ENCODE data around the gene TMEM135.
"Not testable (repeated sequence)": the region's sequence is repeated elsewhere in the genome, so short reads cannot be mapped to it uniquely, and the experiment has no call there.

The TMEM135 gene

GRCh38 chr11:87139475-87139874 lies 101.7 kb downstream of the TMEM135 start:
- no peak for DNase-seq (ENCODE audit: low read depth in 1 of 2, low spot score in 1 of 2)

GRCh38 chr11:87141322-87141721 lies 103.6 kb downstream of the TMEM135 start:
- no peak for DNase-seq (ENCODE audit: low read depth in 1 of 2, low spot score in 1 of 2)

GRCh38 chr11:87141980-87142514 lies 104.3 kb downstream of the TMEM135 start:
- DNase-seq (ENCODE audit: low read depth in 1 of 2, low spot score in 1 of 2): no peak

GRCh38 chr11:87142594-87142993 lies 104.9 kb downstream of the TMEM135 start:
- no peak for DNase-seq (ENCODE audit: low read depth in 1 of 2, low spot score in 1 of 2)

GRCh38 chr11:87143641-87144040 lies 105.9 kb downstream of the TMEM135 start:
- no peak for DNase-seq (ENCODE audit: low read depth in 1 of 2, low spot score in 1 of 2)

- no peak for DNase-seq (ENCODE audit: low read depth in 1 of 2, low spot score in 1 of 2)
These were observed 106.5 kb downstream of the TMEM135 start for GRCh38 chr11:87144252-87144651.

GRCh38 chr11:87148749-87149148 lies 111.0 kb downstream of the TMEM135 start:
- DNase-seq (ENCODE audit: low read depth in 1 of 2, low spot score in 1 of 2): no peak

GRCh38 chr11:87149782-87150181 lies 112.0 kb downstream of the TMEM135 start:
- DNase-seq (ENCODE audit: low read depth in 1 of 2, low spot score in 1 of 2): not testable (repeated sequence)

- no peak for DNase-seq (ENCODE audit: low read depth in 1 of 2, low spot score in 1 of 2)
These were observed 113.2 kb downstream of the TMEM135 start for GRCh38 chr11:87150936-87151335.

- no peak for DNase-seq (ENCODE audit: low read depth in 1 of 2, low spot score in 1 of 2)
These were observed 116.5 kb downstream of the TMEM135 start for GRCh38 chr11:87154246-87154645.

GRCh38 chr11:87156970-87157369 lies 119.2 kb downstream of the TMEM135 start:
- no peak for DNase-seq (ENCODE audit: low read depth in 1 of 2, low spot score in 1 of 2)

- not testable (repeated sequence) for DNase-seq (ENCODE audit: low read depth in 1 of 2, low spot score in 1 of 2)
These were observed 131.3 kb downstream of the TMEM135 start for GRCh38 chr11:87169076-87169475.

GRCh38 chr11:87173185-87174039 lies 135.7 kb downstream of the TMEM135 start:
- no peak for DNase-seq (ENCODE audit: low read depth in 1 of 2, low spot score in 1 of 2)

- DNase-seq (ENCODE audit: low read depth in 1 of 2, low spot score in 1 of 2): no peak
These were observed 137.1 kb downstream of the TMEM135 start for GRCh38 chr11:87174870-87175269.

GRCh38 chr11:87176044-87176443 lies 138.3 kb downstream of the TMEM135 start:
- DNase-seq (ENCODE audit: low read depth in 1 of 2, low spot score in 1 of 2): no peak

- no peak for DNase-seq (ENCODE audit: low read depth in 1 of 2, low spot score in 1 of 2)
These were observed 141.9 kb downstream of the TMEM135 start for GRCh38 chr11:87179621-87180020.

GRCh38 chr11:87180742-87181141 lies 143.0 kb downstream of the TMEM135 start:
- no peak for DNase-seq (ENCODE audit: low read depth in 1 of 2, low spot score in 1 of 2)

GRCh38 chr11:87181143-87181542 lies 143.4 kb downstream of the TMEM135 start:
- DNase-seq (ENCODE audit: low read depth in 1 of 2, low spot score in 1 of 2): no peak

GRCh38 chr11:87185228-87185627 lies 147.5 kb downstream of the TMEM135 start:
- DNase-seq (ENCODE audit: low read depth in 1 of 2, low spot score in 1 of 2): no peak

GRCh38 chr11:87187076-87187475 lies 149.3 kb downstream of the TMEM135 start:
- no peak for DNase-seq (ENCODE audit: low read depth in 1 of 2, low spot score in 1 of 2)

- DNase-seq (ENCODE audit: low read depth in 1 of 2, low spot score in 1 of 2): no peak
These were observed 150.2 kb downstream of the TMEM135 start for GRCh38 chr11:87187930-87188329.

GRCh38 chr11:87188396-87188795 lies 150.7 kb downstream of the TMEM135 start:
- not testable (repeated sequence) for DNase-seq (ENCODE audit: low read depth in 1 of 2, low spot score in 1 of 2)

- DNase-seq (ENCODE audit: low read depth in 1 of 2, low spot score in 1 of 2): not testable (repeated sequence)
These were observed 151.2 kb downstream of the TMEM135 start for GRCh38 chr11:87188921-87189320.

All from activated T-helper 1 cell treated with anti-CD3 and anti-CD28 coated beads, Interleukin-2, amount 50 U/mL, for 16 hours (primary cell).